Suppressor macrophage treated with lipopolysaccharide for 4 hours (primary cell): Measurements from ENCODE around the gene PAK1.

Experiments
- DNase-seq: peaks from one replicate; pipeline ENCODE4 v3.0.0-alpha.2; 2020

The PAK1 gene

DNA sequence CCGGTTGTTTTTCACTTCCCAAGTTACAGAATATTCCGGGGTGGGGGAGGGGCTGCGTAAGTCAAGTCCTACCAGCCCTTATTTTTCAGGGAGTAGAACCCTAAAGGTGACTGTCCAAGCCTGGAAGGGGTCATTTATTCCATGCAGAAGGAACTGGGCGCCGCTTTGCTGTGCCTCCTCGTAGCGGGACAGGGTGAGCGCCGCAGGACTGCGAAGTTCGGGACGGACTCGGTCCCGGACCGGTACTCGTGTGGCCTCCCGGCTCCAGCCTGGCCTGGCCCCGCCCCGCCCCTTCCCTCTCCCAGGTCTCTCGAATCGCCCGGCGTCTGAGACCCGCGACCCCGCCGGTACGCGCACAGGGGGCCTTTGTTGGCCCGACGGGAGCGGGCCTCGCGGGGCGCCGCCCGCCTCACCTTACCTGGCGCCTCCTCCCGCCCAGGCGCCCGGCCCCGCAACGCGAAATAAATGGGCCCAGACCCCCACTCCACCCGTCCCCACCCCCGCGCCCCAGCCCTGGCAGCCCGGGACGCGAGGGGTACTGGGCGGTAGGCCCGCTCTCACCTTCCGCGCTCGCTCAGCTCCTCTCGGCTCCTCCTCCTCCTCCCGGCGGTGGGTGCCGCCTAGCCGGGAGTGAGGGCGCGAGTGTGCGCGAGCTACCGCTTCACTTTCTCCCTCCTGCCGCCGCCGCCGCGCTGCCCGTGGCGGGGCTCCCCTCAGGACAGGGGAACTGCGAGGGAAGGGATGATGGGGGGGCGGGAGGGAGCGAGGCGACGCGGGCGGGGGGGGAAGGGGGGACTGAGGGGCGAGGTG is 698 bp downstream of the PAK1 start:
- DNase-seq: peak; percentile 38

DNA sequence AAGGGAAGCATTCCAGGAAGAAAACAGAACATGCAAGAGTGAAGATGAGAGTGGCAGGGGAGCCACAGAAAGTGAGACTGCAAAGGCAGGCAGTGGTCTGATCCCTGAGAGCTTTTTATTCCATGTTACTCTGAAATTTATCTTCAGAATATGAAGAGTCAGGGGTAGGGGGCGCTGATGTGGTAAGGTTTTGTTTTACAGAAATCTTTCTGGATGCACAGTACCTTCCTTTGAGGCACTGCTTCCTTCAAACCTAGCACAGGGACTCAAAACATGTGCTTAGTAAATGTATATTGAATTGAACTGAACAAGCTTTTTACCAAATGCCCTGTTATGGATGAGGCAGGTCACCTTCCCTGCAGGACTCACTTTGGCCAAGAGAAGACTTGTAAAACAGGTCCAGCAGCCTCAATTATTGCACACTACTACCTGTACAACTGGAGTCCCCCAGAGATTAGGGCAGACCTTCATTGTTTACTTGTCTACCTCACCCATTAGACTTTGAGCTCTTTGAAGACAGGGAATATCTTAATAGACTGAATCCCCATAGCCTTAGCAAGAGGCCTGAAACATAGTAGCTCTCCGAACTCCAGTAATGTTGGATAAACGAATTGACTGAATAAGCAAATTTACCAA is 2.2 kb downstream of the PAK1 start:
- no peak for DNase-seq

DNA sequence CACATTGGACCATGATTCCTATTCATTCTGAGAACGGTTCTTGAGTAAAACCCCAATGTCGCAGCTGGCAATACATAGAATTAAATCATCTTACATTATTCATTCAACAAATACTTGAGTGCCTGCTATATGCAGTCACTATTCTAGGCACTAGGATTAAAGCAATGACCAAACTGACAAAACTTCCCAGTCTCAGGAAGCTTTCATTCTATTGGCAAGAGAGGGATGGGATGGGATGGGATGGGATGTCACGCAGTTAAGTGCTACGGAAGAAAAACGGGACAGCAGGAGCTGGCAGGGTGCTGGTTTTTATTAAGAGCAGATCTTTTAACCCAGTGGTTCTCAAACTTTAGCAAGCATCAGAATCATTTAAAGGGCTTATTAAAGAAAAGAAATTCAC is 2.9 kb downstream of the PAK1 start:
- no peak for DNase-seq

DNA sequence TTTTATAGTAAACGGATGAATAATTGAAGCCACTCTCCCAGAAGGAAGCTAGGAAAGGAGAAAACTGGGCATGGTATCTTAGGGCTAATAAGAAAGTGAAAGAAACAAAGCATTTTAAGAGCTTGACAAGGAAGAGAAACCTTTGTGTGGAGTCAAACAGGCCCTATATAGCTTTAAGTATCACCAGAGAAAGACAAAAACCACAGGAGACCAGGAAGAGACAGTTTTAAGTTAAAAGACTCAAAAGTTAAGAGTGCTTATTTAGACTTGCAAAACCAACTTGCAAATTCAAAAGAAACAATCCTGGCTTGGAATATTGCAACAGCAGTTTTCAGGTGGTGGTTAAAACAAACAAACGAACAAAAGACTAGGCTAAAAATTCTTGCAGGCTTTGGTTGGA is 3.4 kb downstream of the PAK1 start:
- DNase-seq: peak; percentile 60

DNA sequence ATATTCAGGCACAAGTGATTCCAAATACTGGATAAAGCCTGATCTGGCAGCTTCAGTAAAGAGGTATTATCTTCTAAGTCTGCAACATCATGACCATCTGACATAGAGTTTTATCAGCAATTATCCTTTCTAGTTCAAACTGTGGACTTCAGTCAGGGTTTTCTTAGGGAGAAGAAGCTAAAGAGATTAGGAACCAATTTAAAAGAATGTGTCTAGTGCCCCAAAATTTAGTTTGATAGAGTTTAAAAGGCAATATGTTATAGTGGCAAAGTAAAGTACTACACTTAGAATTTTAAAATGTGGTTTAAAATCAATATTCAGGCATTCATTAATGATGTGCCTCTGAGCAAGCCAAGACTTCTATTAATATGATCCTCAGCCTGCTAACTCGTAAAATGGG is 5.4 kb downstream of the PAK1 start:
- DNase-seq: no peak

DNA sequence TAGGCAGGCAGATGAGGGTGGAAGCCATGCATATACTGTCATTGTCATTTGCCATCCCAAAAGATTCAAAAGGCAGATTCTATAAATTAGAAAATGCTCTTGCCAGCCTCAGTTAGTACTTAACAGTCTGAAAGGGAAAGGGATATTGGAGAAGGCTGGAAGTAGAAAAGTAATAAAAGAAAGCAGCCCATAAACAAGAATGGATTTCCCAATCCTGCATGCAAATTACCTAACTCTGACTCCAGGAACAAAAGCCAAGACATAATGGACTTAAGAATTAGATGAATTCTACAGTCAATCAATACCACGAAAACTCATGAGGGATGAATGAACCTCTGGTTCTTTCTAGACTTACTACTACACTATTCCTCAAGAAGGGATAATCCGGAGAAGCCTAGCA is 5.9 kb downstream of the PAK1 start:
- DNase-seq: no peak

DNA sequence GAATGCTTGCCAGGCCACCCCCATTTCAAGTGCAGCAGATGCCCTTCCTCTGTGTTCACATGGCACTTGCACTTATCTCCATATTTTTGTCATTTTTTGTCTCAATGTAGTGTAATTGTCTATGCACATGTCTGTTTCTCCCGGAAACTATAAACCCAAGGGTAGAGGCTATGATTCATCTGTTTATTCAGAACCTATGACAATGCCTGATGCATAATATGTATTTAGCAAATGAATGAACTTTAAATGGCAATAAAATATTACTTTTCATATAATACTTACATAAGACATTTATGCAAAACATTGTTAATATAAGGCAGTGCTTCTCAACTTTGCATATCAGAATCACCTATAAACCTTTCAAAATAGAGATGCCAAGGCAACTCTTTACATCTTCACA is 6.7 kb downstream of the PAK1 start:
- no peak for DNase-seq

DNA sequence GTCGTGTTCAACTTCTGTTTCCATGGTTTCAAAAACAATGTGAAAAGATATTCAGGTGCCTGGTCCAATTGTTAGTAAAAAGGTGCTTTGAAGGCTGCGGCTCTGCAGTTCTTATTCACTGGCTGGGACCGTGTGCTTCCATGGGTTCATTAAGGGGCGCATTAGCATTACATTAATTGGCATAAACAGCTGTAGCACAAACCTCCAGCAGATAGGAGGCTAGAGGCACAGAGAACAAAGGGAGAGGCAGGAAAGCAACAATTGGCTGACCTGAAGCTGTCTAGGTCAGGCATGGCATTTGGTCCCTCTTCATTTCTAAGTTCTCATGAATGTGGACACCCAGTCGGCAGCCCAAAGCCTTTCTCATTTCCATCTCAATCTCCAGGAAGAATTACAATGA is 16.6 kb downstream of the PAK1 start:
- DNase-seq: no peak

DNA sequence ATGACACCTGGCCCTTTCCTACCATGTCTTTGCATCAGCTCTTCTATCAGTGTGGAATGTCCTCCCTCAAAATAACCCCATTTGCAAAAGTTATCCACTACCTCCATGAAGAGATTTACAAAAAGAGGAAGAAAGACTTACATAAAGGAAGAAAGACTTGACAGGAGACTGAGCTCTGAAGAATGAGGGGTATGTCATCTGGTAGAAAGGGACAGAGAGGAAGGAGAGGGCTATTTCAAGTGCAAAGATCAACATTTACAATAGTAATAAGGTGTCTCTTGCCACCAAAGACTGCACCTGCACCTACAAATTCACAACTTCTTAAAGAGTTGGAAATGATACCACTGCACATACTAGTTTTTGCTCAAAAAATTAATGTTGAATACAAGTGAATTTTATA is 18.2 kb downstream of the PAK1 start:
- no peak for DNase-seq

DNA sequence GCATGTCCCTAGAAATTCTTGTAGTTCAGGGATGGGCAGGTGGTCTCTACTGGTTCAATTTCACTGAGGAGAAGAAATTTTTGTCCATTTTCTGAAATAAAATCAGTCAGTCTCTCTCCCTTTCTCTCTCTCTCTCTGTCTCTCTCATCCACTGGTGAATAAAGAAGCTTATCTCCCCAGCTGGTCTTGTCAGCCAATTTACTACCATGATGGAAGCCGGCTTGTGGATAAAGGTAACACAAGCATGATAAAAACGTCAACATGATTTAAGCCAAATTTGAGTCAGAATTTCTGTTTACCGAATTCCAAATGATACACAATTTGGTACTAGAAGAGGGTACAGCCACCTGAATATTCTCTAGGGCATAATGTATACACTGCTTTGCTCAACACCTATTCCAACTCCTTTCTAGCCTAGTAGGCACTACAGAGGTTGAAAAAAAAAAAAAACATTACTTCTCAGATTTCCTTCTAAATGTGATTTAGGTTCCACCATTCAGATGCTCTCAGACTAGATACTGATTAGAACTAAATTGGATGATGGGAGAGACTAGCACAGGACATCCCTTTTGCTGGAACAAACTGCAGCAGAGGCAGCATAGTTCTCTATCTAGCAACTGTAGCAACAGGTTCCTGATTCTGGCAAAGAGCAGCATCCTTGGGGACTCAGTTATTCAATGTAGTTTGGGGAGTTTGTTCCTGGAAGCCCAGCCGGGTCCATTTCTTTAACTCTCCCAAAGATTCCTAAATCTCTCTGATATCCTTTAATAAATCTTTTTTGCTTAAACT is 18.8 kb downstream of the PAK1 start:
- DNase-seq: no peak

DNA sequence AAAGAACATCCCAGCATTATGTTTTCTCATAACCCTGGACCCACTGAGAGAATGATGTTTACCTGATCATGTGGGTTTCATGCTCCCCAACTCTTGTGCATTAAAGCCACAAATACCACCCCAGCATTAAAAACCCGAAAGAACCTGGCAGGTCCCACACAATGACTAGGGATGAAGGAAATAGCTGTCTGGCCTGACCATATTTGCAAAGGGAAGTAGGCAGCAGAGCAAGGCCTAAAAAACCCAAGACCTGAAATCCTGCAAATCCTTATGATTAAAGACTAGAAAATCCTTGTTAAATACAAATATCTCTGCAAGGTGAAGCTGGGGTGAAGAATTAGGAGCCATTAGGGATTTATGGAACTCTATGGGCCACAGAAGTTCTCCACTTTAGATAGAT is 23.7 kb downstream of the PAK1 start:
- no peak for DNase-seq

DNA sequence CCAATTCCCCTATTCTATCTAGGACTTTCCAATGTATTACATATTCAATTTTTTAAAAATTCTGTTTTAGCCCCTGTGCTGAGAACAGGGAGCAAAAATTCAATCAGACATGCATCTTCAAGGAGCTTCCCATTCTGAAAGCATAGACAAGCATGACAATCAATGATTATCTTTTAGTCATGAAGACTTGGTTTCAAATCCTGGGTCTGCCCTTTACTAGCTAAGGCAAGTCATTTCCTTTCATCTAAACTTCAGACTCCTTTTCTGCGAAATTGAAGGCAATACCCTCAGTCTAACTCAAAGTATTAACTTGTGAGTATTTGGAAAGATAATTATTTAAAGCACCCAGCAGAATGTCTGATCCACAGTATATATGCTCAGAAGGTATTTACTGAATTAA is 24.1 kb downstream of the PAK1 start:
- DNase-seq: no peak

DNA sequence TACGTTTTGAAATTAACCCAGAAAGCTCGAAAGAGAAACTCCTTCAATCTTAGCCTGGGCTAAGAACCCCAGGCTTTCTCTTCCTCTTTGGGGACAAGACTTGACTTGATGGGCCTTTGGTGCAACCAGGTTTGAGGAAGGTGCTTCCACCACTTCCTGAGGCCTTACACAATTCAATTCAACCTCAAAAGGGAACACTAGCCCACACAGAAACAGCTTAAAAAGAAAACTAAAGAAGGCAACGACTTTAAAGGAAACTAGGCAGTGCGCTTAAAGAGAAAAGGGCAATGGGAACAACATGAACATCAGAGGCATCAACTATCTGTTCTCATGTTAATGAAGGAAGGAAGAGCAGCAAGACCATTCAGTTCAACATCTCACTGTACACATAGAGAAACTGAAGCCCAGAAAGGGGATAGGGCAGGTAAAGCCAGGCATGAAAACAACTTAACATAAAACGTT is 24.8 kb downstream of the PAK1 start:
- DNase-seq: peak; percentile 78

DNA sequence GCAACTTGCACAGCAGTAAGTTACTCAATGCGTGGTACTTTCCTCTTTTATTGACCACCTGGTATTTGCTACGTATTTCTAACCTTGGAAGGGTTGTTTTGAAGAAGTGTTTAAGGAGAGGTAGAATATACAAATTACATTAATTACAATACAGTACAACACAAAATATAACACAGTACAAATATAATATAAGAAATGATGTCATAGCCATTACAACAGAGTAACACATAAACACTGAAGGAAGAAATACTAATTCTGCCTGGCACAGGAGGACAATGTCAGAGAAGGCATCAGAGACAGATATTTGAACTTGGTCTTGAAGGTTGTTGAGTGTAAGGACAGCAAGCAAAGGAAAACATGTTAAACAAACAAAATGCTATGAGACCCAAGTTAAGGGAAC is 25.6 kb downstream of the PAK1 start:
- DNase-seq: no peak

DNA sequence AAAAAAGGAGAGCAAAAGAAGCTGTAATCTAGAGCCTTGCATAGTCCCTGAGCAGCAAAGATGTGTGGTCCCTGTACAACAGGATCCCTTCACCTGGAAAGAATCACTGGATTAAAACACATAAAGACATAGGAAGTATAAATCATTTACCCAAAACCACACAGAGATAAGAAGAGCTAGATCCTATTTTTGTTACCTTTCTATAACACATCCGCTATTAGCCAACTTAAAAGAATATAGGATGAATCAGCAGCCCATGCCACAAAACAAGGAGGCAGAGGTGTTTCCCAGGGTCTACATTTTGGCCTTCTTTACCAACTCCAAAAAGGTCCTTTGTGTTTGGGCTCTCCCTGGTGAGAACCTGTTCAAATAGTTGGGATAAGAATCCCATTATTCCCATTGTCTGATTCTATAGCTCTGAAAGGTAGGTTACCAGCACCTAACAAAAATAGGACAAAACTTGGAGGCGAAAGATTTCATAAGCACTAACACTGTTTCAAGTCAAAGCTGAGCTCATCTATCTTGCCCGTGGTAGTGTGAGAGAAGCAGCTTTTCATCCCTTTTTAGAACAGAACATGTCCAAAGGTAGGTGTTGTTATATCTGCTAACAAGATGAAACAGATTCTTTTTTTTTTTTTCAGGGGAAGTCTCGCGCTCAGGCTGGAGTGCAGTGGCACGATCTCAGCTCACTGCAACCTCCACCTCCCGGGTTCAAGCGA is 26.8 kb downstream of the PAK1 start:
- no peak for DNase-seq

DNA sequence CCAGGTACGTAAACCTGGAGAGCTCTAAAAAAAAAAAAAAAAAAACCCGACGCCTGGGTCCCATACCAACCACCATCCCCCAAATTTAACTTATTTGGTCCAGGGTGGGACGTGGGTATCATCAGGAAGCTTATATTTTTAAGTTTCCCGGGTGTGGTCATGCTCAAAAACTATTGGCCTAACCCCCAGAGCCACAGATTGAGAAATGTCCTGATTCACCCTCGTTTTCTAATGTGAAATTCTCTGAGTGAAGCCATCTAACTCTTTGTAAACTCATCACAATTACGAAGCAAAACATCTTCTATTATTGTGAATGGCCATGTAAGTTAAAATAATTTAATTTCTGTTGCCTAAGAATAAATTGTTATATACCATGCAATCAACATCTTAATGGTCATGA is 29.6 kb downstream of the PAK1 start:
- DNase-seq: peak; percentile 66

DNA sequence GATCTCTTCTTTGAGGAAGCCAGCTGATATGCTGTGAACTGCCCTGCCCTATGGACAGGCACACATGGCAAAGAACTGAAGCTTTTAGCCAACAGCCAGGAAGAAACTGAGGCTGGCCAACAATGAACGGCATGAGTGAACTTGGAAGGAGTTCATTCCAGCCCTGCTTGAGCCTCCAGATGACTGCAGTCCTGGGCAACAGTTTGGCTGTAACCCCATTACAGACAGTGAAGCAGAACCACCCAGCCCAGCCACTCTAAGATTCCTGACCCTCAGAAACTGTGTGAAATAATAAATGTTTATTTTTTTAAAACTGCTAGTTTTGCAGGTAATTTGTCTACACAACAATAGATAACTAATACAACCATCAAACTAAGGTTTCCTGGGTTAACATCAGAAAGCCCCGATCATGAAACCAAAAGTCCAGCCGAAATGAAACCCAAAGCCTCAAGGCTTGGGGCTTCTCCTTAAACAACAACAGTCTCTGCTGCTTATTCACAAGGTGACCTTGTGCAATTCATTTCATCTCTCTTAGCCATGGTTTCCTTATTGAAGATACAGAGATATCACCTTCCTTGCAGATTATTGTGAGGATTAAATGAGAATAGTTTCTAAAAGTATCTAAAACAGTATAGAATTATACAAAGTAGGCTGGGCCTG is 31.4 kb downstream of the PAK1 start:
- DNase-seq: peak; percentile 49

DNA sequence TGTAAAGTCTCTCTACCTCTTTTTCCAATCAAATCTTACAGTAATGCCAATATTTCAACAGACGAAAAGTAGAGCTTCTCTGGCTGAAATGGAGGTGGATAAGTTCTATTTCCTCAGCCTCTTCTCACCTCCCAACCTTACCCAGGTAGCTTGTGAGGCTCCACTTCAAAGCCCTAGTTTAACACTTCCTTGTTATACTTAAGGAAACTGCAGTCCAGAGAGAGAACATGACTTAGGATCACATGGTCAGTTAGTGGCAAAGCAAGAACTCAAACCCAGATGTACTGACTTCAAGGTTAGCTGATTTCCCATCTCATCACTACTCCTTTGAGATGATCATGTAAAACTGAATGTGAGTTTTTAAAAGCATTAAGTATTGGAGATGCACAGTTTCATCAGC is 32.5 kb downstream of the PAK1 start:
- DNase-seq: no peak

DNA sequence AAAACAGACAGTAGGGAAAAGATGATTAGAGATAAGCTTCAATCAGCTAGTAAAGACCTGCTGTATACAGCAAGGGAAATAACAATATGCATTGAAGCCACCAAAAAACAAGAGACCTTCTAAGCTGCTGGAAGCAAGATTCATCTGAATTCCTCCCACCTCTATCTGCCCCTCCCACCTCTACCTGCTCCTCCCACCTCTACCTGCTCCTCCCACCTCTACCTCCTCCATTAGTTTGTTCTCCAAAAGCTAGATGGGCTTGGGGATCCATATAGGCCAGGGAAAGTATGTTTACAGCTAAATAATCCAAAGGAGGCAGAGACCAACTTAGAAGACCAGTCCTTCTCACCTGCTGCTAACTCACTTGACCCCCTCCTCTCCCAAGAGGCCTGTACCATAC is 33.2 kb downstream of the PAK1 start:
- no peak for DNase-seq

DNA sequence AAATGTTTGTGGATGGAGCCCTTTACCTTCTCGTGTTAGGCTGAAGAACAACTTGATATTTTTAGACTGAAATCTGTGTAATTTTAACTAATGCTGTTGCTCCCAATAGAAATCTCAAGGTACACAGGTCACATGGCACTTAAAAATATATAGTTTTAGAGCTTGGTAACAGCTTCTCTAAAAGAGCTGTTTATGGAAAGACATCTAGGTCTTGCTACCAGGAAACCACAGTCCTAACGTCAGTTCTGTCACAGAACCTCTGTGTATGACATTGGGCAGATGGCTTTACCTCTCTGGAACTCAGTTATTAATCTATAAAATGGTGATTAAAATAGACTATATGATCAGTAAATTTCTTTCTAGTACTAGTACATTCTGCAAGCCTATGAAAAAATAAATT is 35.4 kb downstream of the PAK1 start:
- DNase-seq: no peak

DNA sequence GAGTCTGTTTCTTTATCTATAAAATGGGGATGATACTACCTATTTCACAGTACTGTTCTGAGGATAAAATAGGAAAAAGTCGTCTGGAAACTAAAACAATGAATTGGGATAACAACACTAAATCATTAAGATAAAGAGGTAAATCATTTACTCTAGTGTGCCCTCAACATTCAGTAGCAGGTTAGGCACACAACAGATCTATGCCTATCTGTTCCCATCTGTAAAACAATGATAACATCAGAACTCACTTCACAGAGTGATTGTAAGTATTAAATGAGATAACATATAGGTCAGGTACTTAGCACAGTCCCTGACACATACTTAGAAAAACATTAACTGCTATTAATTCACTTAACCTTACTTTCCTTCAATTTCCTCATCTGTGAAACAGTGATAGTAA is 36.9 kb downstream of the PAK1 start:
- no peak for DNase-seq

DNA sequence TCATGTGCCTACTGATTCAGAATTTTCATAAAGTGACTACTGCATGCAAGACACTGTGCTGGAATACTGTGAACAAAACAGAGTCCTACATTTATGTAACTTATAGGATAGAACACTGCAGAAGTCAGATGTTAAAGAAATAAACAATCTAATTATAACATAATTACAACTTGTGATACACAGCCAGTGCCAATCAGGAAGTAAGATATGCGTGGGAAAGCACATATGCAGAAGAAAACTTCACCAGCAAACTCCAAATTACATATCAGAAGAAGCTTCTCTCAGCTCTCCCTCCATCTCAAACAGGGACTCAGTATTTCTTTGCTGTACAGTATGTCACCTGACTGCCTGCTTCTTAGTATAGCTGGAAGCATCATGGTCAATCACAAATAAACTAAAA is 37.4 kb downstream of the PAK1 start:
- no peak for DNase-seq

DNA sequence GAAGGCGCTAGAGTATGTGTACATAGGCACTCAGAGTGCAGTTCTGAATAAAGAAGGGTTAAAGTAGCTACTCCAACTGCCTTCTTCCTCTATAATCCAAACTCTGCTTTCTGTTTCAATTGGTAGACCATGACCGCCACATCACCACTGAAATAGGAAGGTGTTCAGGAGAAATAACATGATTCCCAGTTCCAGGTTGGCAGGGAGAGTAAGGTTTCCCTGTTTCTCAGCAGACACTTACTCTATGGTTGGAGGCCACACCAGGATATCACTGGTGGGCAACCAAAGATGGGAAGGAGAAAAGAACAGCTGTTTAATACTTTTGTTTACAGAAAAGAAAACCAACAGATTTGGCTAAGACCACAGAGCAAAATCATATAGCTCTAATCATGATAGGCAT is 37.9 kb downstream of the PAK1 start:
- DNase-seq: peak; percentile 39
